Lower leg skin (tissue), 4 donors: ENCODE measurements around the gene NPSR1. TPM values are rescaled to one million over a fixed set of nuclear protein-coding genes. Genes with fewer than 3 reads are reported as not detected.

Experiments
- DNase-seq, 2 donors: peaks; one replicate each; pipeline ENCODE4 v3.0.0-alpha.2; 2019; ENCODE audit warnings: low spot score in 2 of 2
- H3K4me3 ChIP-seq: fragments of 200-600 bp; sonication (generic); 2 replicates; pipeline ENCODE4 v1.5.1; 2017; ENCODE audit warnings: mild to moderate bottlenecking, low read depth; ENCODE audit not compliant: poor library complexity, severe bottlenecking
- CTCF ChIP-seq, 3 donors: fragments of 450-650 bp; IDR thresholded peaks; one replicate each; pipeline ENCODE4 v1.5.1; 2016; ENCODE audit warnings: antibody characterized with exemption in 3 of 3, mild to moderate bottlenecking in 3 of 3, moderate library complexity in 2 of 3
- POLR2A ChIP-seq, 2 donors: fragments of 450-650 bp; IDR thresholded peaks; one replicate each; pipeline ENCODE4 v1.6.1; 2016 to 2017; ENCODE audit warnings: antibody characterized with exemption in 2 of 2, mild to moderate bottlenecking in 1 of 2, moderate library complexity in 1 of 2
- WGBS, 2 donors: methylation state at CpG; one replicate each; pipeline ENCODE4 v1.1.5; 2018; 5-methylcytosine and 5-hydroxymethylcytosine counted together
- intact Hi-C: fragments of 100-400 bp; cut with DNase I; formaldehyde crosslinking; loops from one replicate; pipeline ENCODE4 v1.15.0; 2023; ENCODE audit warnings: low total_unique reads
- total RNA-seq, 4 donors: library from RNA; depleted of rRNA; stranded (reverse); fragments of >200 nt; gene quantifications; one replicate each; pipeline ENCODE4 v1.1.0, GENCODE V29; 2016

Gene NPSR1
- total RNA-seq, 4 donors from 2014 or later = not detected

GRCh38 chr7:34840176-34840785 lies 182.3 kb downstream of the NPSR1 start:
- H3K4me3 ChIP-seq = no peak overlapping the region
- 58 to 64% methylated on average over 5 of the region's 5 CpGs for WGBS, 2 donors
- intact Hi-C loops = no loop called here
- TF ChIP-seq CTCF (IDR thresholded peaks at IDR 0.05) = no peak
- no peak for TF ChIP-seq POLR2A (IDR thresholded peaks at IDR 0.05)
- DNase-seq = no peak

DNA sequence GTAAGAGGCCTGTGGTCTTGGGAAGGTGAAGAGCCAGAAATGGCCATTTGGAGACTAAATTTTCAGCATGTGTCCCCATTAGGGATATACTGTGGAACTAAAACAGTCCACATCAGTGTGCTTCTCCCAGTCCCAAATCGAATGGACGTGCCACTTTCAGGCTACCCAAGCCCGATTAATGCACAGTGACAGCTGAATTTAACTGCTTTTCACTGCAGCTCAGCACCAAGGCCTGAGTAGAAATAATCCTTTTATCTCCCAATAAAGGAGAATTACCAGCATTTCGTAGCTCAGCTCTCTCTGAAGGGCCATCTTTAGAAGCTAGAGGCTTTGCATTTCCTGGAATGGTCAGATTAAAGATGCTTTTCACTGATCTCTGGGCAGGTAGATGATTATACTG lies 183.3 kb downstream of the NPSR1 start:
- no peak for DNase-seq
- TF ChIP-seq POLR2A (IDR thresholded peaks at IDR 0.05) (no peak), CTCF (IDR thresholded peaks at IDR 0.05) (no peak)
- intact Hi-C loops = no loop called here
- 83 to 92% methylated on average over 4 of the region's 4 CpGs for WGBS, 2 donors
- no peak overlapping the region for H3K4me3 ChIP-seq

GRCh38 chr7:34842782-34843181 lies 184.8 kb downstream of the NPSR1 start:
- whole genome bisulfite sequencing, 2 donors = 77 to 82% methylated on average over 6 of the region's 6 CpGs
- no peak for DNase-seq
- no peak overlapping the region for H3K4me3 ChIP-seq
- no peak for TF ChIP-seq POLR2A (IDR thresholded peaks at IDR 0.05)
- no peak for TF ChIP-seq CTCF (IDR thresholded peaks at IDR 0.05)
- intact Hi-C loops = no loop called here

GRCh38 chr7:34844406-34844805 lies 186.4 kb downstream of the NPSR1 start:
- intact Hi-C loops = no loop called here
- DNase-seq = no peak

DNA sequence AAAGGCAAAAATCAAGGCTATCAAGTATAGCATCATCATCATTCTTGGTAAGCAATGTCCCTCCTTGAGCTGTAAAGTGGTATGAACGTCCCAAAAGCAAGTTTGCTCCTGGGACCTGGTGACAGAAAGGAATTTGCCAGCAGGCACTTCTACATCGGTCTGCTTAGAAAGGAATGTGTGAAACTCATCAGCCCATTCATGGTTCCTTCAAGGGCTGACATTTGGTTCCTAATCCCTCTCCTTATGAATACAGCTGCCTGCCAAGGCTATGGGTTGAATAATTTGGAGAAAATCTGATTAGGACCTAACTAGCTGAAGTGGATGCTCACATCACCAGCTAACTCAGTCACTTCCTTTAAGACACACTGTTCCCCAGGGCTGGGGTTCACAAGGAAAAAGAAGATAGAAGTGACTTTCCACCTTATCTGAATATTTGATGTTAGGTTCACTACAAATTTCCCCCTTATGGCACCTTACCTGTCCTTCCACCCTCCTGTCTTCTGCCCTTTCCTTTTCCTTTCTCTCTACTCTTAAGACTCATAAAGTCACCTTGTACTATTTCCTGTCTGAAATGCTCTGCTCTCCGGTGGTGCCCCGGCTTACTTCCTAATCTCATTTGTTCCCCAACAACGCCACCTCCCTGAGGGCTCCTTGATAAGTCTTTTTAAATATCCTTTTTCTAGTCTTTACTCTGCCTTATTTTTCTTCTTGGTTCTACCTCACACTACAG lies 187.1 kb downstream of the NPSR1 start:
- no peak for TF ChIP-seq CTCF (IDR thresholded peaks at IDR 0.05)
- no peak for TF ChIP-seq POLR2A (IDR thresholded peaks at IDR 0.05)
- 45 to 50% methylated on average over 5 of the region's 5 CpGs for WGBS, 2 donors
- intact Hi-C loops = no loop called here
- DNase-seq = no peak
- no peak overlapping the region for H3K4me3 ChIP-seq

More at GRCh38 chr7:34844406-34844805, 186.4 kb downstream of the NPSR1 start:
- TF ChIP-seq POLR2A (IDR thresholded peaks at IDR 0.05) (no peak), CTCF (IDR thresholded peaks at IDR 0.05) (no peak)
- no peak overlapping the region for H3K4me3 ChIP-seq
- 81 to 88% methylated on average over 1 of the region's 1 CpG for WGBS, 2 donors
